CD4-positive, alpha-beta T cell treated with Interleukin-21 for 1 hour (primary cell): ENCODE data around the gene SLC6A13.

Source experiments
- DNase-seq: peaks from one replicate; pipeline ENCODE4 v3.0.0-alpha.2; 2020

The SLC6A13 gene

GRCh38 chr12:212715-213526, 49.7 kb downstream of the SLC6A13 start:
- no peak for DNase-seq

GRCh38 chr12:212415-212714, 50.3 kb downstream of the SLC6A13 start:
- no peak for DNase-seq

- DNase-seq = no peak
Observed at GRCh38 chr12:211639-212414, 50.8 kb downstream of the SLC6A13 start.

GRCh38 chr12:211142-211465, 51.5 kb downstream of the SLC6A13 start:
- no peak for DNase-seq

GRCh38 chr12:210277-211141, 52.1 kb downstream of the SLC6A13 start:
- no peak for DNase-seq

GRCh38 chr12:209851-210250, 52.8 kb downstream of the SLC6A13 start:
- no peak for DNase-seq

- DNase-seq = no peak
Observed at GRCh38 chr12:209246-209645, 53.4 kb downstream of the SLC6A13 start.

GRCh38 chr12:208813-209212, 53.8 kb downstream of the SLC6A13 start:
- DNase-seq = no peak

- no peak for DNase-seq
Observed at GRCh38 chr12:207804-208203, 54.8 kb downstream of the SLC6A13 start.

- DNase-seq = no peak
Observed at GRCh38 chr12:206746-207440, 55.7 kb downstream of the SLC6A13 start.

GRCh38 chr12:205026-205425, 57.6 kb downstream of the SLC6A13 start:
- DNase-seq = no peak

- no peak for DNase-seq
Observed at GRCh38 chr12:204261-204678, 58.4 kb downstream of the SLC6A13 start.

GRCh38 chr12:203462-204260, 59.0 kb downstream of the SLC6A13 start:
- DNase-seq = no peak

- no peak for DNase-seq
Observed at GRCh38 chr12:203074-203461, 59.6 kb downstream of the SLC6A13 start.

GRCh38 chr12:202081-202731, 60.4 kb downstream of the SLC6A13 start:
- no peak for DNase-seq

- DNase-seq = no peak
Observed at GRCh38 chr12:201361-201760, 61.3 kb downstream of the SLC6A13 start.

GRCh38 chr12:198705-199104, 63.9 kb downstream of the SLC6A13 start:
- no peak for DNase-seq

GRCh38 chr12:197911-198695, 64.5 kb downstream of the SLC6A13 start:
- DNase-seq = no peak

- no peak for DNase-seq
Observed at GRCh38 chr12:197347-197746, 65.3 kb downstream of the SLC6A13 start.

- no peak for DNase-seq
Observed at GRCh38 chr12:196436-196835, 66.2 kb downstream of the SLC6A13 start.

GRCh38 chr12:195951-196350, 66.7 kb downstream of the SLC6A13 start:
- DNase-seq = no peak
